ENCODE results near the gene PAH.
A peak's percentile ranks its signal among the peaks of the same experiment; 100 is the strongest.
"Not testable (repeated sequence)": the region's sequence is repeated elsewhere in the genome, so short reads cannot be mapped to it uniquely, and the experiment has no call there.

PAH gene

GRCh38 chr12:102888511-102888910, 28.5 kb downstream of the PAH start:
- peak; percentile 50 for DNase-seq

DNA sequence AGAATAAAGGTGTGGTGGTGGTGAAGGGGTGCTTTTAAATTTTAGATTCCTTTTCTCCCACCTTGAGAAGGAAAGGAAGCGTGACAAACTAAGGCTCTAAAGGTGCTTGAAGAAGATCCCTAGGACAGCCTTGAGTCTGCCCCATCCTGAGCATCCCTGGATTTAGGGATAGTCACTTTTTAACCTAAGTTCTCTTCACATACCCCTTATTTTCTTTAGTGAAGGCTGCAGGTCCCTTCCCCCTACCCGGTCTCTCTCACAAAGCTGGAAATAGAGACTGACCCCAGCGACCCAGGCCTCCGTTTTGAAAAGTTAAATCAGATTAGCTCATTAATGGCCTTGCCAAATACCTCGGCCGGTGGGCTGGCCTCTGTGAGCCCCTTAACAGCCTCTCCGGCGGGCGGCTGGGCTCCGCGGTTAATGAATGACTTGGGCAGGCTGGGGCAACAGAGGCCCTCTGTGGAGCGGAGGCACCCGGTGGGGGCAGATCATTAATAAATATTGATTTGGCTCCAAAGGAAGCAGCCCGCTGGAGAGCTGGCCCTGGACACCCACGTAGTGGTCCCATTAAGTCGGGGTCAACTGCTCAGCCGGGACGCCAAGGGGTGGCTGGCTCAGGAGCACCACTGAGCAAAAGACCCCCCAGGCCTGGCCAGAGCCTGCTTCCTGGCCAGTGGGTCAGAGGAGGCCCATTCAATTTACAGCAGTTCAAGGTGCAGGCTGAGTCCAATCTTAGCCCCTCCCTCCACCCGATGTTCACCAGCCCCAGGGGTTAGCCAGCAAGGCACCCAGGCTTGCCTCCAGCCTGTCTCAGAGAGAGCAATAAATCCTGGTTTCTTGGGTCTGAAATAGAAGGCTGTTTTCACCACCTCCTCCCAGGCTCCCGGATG, 31.8 kb downstream of the PAH start:
- no peak for DNase-seq

GRCh38 chr12:102883204-102883799, 33.7 kb downstream of the PAH start:
- DNase-seq = peak; percentile 72

GRCh38 chr12:102880783-102881182, 36.3 kb downstream of the PAH start:
- no peak for DNase-seq

DNA sequence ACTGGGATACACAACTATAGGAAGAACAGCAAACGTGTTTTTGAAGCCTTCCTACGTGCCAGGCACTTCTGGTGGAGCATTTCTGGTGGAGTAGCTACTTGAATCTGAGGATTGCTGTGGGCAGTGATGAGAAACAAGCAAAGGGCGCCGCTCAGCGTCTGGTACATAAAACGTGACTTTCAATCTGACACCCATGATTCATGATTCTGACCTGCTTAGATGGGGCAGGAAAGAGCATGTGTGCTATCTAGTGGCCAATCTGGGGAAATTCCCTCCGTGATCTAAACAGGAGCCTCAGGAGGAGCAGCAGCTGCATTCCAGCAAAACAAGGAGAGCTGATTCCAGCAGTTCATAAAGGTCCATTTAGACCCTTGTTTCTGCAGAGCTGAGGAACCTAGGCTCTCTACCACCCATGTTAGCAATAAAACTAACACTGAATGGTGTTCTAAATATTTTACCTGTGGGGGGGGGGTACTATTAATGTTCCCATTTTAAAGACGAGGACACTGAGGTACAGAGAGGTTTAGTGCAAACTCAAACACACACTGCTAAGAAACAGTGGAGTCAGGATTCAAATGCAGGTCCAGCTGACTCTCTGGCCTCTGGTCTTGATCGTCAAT, 37.8 kb downstream of the PAH start:
- peak; percentile 94 for DNase-seq

GRCh38 chr12:102876883-102877282, 40.2 kb downstream of the PAH start:
- peak; percentile 80 for DNase-seq

- no peak for DNase-seq
Observed at GRCh38 chr12:102874819-102875218, 42.2 kb downstream of the PAH start.

DNA sequence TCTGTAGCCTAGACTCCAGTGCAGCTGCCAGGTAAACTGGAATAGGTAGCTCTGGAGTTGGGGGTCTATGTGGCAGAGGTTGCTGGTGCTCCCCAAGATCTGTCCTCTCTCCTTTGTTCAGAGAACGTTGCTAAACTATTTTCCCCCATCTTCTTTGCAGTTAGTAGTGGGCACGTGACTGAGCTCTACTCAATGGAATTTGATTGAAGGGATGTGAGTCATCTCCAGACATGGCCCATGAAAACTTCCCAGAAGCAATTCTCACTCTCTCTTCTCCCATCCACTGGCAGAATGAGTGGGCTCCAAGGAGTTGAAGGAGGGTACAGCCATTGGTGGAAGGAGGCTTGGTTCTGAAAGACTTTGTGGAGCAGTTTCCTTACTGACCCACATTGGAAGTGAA, 44.0 kb downstream of the PAH start:
- DNase-seq = no peak

DNA sequence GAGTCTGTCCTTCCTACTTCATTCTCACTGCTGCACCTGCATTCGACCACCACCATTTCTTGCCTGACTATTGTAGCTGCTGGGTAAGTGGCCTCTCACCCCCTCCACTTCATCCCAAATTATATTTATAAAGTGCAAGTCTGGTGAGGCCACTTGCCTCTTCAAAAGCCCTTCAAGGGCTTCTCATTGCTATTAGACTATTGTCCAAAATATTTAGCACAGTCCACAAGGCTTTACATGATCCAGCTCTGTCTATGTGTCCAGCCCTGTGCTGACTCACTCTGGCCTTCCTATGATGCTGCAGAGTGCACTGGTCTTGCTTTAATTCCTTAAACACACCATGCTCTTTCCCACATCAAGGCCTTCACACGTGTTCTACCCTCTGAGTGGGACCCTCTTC, 46.0 kb downstream of the PAH start:
- no peak for DNase-seq

GRCh38 chr12:102869571-102869970, 47.5 kb downstream of the PAH start:
- peak; percentile 37 for DNase-seq

DNA sequence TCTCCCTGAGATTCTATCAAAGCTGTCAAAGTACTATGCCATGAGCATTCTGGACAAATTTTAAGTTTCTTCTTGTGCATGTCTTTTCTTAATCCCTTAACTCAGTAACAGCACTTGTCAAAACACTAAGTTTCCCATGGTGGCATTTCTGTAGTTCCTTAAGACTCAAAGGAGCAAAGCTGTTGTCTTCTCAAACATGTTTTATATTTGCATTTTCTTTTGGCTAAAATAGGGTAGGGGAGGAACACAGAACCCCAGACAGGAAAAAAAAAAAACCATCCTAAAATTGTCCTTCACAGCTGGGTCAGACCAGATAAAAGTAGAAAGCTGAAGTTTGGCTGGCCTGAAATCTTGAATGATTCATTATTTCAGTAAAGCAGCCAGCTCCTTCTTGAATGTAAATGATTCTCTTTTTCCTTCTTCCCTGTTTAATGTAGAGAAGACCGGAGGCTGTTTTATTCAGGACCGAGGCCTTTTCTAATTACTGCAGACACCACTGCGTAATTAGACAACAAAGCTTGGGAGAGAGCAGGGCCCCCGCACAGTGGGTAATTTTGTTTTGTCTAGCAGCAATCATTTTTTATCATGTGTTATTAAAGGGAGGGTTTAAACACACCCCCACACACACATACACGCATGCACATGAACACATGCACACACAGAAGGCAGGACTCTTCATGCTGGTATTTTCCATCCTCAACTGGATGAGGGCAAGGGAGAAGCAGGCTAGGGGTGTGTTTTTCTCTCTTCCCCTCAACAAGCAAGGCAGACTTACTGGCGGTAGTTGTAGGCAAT, 51.0 kb downstream of the PAH start:
- DNase-seq = peak; percentile 77

GRCh38 chr12:102862486-102862885, 54.6 kb downstream of the PAH start:
- DNase-seq = no peak

DNA sequence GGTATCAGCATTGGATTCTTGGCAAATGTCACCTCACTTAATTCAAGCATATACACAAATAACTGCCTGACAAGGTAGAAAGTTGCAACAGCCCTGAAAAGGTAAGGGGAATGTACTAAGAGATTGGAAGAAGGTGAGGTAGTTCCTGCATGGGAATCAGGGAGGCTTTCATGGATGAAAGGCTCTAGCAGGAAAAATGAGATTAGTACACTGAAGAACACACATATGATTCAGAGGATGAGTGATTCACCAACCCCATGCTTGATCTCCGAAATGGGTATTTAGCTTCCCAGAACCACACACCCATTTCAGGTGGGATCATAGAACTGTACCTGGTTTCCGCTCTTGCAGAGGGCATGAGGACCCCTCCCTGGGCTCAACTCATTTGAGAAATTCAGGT, 65.8 kb downstream of the PAH start:
- no peak for DNase-seq

DNA sequence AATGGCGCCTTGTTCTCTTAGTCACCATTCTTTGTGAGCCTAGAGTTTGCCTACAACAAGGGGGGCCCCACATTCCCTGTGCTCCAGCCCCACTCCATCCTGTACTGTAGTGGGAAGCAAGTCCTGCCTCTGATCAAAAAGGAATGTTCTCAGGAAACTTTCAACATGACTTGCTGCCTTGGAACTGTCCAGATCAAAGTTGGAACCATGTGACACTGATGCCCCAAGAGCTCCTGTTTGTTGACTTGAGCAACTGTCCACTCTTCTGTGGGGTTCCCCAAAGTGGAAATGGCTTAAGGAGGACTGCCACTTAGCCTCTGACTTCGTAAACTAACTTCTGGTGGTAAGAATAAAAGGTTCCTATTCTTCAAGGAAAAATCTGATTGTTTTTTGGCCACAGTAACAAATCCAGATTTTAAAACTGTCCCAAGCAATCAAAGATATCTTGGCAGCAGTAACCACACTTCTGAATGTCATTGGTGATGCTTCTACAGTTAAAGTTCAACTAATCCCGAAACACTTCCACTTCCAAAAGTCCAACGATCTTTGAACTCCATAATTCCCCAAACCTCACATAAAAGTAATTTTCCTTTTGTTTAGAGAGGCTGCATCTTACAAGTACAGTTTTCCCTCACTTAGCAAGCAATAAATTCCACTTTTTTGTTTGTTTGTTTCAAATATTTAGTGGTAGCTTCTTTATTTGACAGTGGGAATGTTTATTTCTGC, 67.2 kb downstream of the PAH start:
- DNase-seq = no peak

DNA sequence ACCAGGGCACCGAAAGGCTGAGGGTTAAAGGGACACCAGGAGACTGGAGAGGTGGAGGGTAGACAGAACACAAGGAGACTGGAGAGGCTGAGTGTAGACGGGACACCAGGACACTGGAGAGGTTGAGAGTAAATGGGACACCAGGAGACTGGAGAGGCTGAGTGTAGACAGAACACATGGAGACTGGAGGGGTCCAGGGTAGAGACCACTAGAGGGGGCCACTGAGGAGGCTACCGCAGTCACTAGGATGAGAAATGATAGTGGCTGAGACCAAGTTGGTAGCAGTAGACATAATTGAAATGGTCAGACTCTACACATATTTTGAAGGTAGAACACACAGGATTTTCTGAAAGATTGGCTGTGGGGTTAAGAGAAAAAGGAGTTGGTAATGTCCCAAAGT, 68.2 kb downstream of the PAH start:
- no peak for DNase-seq

GRCh38 chr12:102847131-102847530, 69.9 kb downstream of the PAH start:
- no peak for DNase-seq

- no peak for DNase-seq
Observed at GRCh38 chr12:102833687-102834441, 83.2 kb downstream of the PAH start.

DNA sequence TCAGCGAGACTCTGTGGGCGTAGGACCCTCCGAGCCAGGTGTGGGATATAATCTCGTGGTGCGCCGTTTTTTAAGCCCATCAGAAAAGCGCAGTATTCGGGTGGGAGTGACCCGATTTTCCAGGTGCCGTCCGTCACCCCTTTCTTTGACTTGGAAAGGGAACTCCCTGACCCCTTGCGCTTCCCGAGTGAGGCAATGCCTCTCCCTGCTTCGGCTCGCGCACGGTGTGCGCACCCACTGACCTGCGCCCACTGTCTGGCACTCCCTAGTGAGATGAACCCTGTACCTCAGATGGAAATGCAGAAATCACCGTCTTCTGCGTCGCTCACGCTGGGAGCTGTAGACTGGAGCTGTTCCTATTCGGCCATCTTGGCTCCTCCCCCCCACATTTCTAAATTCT, 84.2 kb downstream of the PAH start:
- DNase-seq = not testable (repeated sequence)

- DNase-seq = no peak
Observed at GRCh38 chr12:102824218-102824835, 92.7 kb downstream of the PAH start.

DNA sequence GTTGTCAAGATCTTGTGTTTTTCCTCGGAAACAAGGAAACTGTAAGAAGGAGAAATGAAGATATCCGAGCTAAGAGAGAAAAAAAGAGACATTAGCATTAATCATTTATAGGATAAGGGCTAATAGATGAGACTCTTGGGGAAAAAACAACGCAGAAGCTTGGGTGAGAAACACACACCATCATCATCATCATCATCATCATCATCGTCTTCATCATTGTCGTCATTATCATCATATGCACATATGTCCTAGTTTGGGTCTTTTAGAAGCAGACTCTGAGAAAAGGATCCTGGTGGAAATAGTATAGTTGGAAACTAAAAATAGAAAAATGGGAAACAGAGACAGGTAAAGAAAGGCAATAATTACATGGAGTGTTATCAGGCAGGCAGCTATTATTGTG, 95.9 kb downstream of the PAH start:
- no peak for DNase-seq

DNA sequence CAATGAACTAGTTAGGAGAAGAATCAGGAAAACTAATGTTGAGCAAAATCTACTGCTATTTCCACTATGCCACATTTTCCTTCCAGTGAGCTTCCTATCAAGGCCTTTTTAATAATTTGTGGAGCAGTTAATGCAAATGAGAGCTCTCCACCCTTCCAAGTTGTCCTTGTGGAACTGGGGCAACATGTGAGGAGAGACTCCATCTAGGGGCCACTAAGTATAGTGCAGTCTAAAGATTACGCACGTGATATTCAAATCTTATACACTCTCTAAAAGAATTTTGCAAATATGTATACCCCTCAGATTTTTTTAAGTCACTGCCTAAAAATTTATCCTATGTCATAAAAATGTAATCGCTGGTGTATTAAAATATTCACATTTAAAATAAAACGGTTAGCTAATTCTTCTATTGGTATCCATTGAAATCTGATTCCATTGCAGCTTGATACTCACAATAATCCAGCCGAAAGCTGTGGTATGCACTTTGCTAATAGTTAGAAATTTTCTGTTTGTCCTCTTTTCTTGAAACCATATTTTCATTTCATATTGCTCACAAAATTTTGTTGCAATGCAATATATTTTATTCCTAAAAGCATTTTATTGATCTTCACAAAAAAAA, 100.1 kb downstream of the PAH start:
- peak; percentile 68 for DNase-seq
